ENCODE data around the gene ICAM4. TPM values are rescaled to one million over a fixed set of nuclear protein-coding genes. Genes with fewer than 3 reads are reported as not detected.
A peak's percentile ranks its signal among the peaks of the same experiment; 100 is the strongest.

ICAM4 gene
- total RNA-seq, 2 donors from 2014 or later: 0.55 TPM; not detected in 1

DNA sequence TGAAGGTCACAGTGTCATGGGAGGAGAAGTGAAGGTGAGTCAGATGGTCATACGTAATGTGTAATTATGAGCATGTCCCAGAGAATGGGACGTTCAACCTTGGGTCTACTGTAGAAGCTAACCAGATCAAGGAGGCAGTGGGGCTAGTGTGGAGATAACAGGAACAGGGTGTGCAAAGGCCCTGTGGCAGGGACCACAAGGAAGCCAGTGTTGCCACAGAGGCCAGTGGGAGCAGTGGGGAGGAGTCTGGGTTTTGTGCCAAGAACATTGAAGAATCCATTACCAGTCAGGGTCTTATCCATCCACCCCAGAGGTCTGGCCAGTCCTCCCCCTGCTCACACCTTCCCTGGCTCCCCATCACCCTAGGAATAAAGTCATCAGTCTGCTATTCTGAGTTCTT, 31.4 kb upstream of the ICAM4 start:
- H3K4me1 ChIP-seq: peaks cover 0 to 14% of the 10 kb centered on the region in 2 donors
- TF ChIP-seq, protein P1, sequence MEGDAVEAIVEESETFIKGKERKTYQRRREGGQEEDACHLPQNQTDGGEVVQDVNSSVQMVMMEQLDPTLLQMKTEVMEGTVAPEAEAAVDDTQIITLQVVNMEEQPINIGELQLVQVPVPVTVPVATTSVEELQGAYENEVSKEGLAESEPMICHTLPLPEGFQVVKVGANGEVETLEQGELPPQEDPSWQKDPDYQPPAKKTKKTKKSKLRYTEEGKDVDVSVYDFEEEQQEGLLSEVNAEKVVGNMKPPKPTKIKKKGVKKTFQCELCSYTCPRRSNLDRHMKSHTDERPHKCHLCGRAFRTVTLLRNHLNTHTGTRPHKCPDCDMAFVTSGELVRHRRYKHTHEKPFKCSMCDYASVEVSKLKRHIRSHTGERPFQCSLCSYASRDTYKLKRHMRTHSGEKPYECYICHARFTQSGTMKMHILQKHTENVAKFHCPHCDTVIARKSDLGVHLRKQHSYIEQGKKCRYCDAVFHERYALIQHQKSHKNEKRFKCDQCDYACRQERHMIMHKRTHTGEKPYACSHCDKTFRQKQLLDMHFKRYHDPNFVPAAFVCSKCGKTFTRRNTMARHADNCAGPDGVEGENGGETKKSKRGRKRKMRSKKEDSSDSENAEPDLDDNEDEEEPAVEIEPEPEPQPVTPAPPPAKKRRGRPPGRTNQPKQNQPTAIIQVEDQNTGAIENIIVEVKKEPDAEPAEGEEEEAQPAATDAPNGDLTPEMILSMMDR (IDR thresholded peaks at IDR 0.05): no peak
- H3K9me3 ChIP-seq: no peaks in the 10 kb centered on the region
- no peaks in the 10 kb centered on the region for H3K27me3 ChIP-seq
- no peak for DNase-seq (ENCODE audit: low spot score)
- no peak overlapping the region for H3K27ac ChIP-seq
- no peak overlapping the region for H3K4me3 ChIP-seq
- H3K36me3 ChIP-seq: peaks cover 55% of the 10 kb centered on the region

DNA sequence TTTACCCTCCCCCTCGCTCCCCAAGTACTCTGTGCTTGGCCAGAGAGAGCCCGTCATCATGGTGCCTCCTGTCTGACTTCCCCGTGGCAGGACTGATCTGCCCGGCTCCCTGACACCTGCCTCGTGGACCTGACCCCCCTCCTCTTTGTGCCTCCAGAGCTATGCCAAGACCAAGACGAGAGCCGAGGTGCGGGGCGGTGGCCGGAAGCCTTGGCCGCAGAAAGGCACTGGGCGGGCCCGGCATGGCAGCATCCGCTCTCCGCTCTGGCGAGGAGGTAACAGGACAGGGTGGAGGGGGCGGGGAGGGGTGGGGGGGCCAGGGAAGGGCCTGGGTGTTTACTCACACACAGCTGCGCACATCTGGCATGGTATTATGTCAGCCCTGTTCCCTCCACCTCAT, 30.2 kb upstream of the ICAM4 start:
- peaks cover 0 to 14% of the 10 kb centered on the region in 2 donors for H3K4me1 ChIP-seq
- no peak for DNase-seq (ENCODE audit: low spot score)
- H3K36me3 ChIP-seq: peaks cover 55% of the 10 kb centered on the region
- H3K9me3 ChIP-seq: no peaks in the 10 kb centered on the region
- no peaks in the 10 kb centered on the region for H3K27me3 ChIP-seq
- H3K4me3 ChIP-seq: no peak overlapping the region
- TF ChIP-seq, protein P1 (IDR thresholded peaks at IDR 0.05): no peak
- no peak overlapping the region for H3K27ac ChIP-seq

DNA sequence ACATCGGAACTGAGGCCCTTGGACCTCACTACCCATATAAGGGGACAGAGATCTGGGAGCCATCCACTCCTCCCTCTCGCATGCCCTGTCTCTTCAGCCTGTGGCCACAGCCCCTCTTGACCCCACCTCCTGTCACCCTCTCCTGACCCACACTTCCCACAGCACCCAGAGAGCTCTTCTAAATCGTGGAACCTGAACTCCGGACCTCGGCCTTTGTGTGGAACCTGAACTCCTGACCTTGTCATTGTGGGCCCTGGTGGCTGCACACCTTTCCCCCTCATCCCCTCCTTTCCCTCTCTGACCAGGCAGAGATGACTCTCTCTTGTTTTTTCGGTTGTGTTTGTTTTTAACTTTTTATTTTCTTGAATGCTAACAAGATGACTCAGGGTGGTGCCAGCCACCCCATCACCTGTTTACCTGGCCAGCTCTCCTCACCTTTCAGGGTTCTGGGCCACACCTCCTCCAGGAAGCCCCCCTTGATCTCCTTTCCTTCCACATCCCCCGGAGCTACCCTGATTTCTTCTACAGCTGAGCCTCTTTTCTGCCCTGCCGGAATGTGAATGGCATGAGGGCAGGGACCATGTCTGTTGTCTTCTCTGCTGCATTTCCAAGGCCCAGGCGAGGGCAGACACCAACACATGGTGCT, 29.7 kb upstream of the ICAM4 start:
- H3K27ac ChIP-seq: no peak overlapping the region
- DNase-seq (ENCODE audit: low spot score): no peak
- H3K4me3 ChIP-seq: no peak overlapping the region
- TF ChIP-seq, protein P1 (IDR thresholded peaks at IDR 0.05): no peak
- peaks cover 55% of the 10 kb centered on the region for H3K36me3 ChIP-seq
- H3K9me3 ChIP-seq: no peaks in the 10 kb centered on the region
- H3K27me3 ChIP-seq: no peaks in the 10 kb centered on the region
- H3K4me1 ChIP-seq: peaks cover 0 to 14% of the 10 kb centered on the region in 2 donors

DNA sequence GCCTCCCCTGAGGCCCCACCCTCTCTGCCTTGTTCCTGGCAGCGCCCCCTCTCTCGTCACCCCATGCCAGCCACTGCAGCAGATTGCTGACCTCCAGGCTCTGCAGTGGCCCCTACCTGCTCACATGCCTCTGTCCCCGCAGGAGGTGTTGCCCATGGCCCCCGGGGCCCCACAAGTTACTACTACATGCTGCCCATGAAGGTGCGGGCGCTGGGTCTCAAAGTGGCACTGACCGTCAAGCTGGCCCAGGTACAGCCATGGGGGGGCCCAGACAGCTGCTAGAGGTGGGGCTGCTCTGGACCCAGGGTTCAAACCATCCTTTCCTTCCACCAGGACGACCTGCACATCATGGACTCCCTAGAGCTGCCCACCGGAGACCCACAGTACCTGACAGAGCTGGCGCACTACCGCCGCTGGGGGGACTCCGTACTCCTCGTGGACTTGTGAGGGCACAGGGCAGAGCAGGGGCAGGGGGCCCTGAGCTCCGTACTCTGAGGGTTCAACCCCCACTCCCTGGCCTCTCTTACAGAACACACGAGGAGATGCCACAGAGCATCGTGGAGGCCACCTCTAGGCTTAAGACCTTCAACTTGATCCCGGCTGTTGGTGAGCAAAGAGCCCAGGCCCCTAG, 28.6 kb upstream of the ICAM4 start:
- Histone ChIP-seq H3K9me3 (no peaks in the 10 kb centered on the region), H3K27me3 (no peaks in the 10 kb centered on the region), H3K36me3 (peaks cover 55% of the 10 kb centered on the region), H3K4me3 (no peak overlapping the region), H3K27ac (no peak overlapping the region), H3K4me1 (peaks cover 0 to 7% of the 10 kb centered on the region in 2 donors)
- TF ChIP-seq, protein P1 (IDR thresholded peaks at IDR 0.05): no peak
- DNase-seq (ENCODE audit: low spot score): no peak

DNA sequence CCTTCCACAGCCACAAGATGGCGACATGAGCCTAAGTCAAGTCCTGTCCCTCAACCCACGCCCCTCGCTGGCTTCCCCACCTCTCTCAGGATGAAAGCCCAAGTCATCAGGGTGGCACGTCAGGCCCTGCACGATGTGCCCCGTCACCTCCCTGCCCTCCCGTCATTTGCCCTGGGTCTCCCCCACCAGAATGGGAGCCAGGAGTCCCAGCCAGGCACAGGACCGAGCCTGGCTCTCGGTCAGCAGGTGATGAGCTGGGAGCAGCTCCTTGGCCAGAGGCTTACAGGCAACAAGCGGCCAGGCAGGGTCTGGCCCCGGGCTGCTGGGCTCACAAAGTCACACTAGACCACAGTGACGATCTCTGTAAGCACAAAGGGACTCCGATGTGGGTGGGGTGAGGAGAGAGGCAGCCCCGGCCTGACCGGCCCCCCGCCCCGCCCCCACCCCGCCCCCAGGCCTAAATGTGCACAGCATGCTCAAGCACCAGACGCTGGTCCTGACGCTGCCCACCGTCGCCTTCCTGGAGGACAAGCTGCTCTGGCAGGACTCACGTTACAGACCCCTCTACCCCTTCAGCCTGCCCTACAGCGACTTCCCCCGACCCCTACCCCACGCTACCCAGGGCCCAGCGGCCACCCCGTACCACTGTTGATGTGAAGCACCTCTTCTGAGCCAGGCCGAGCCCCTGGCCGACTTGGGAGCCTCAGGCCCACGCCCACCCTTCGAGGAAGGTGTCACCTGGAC, 27.4 kb upstream of the ICAM4 start:
- H3K4me1 ChIP-seq: peaks cover 0 to 7% of the 10 kb centered on the region in 2 donors
- TF ChIP-seq, protein P1 (IDR thresholded peaks at IDR 0.05): peak; percentile 57 to 72
- H3K9me3 ChIP-seq: no peaks in the 10 kb centered on the region
- DNase-seq (ENCODE audit: low spot score): peak; percentile 87
- H3K36me3 ChIP-seq: peaks cover 51% of the 10 kb centered on the region
- H3K27ac ChIP-seq: no peak overlapping the region
- no peaks in the 10 kb centered on the region for H3K27me3 ChIP-seq
- H3K4me3 ChIP-seq: no peak overlapping the region
